Inferior parietal cortex (tissue), 1 donor: ENCODE results near the gene KRT86.
A peak's percentile ranks its signal among the peaks of the same experiment; 100 is the strongest.
"Not testable (repeated sequence)": the region's sequence is repeated elsewhere in the genome, so short reads cannot be mapped to it uniquely, and the experiment has no call there.

Source experiments
- DNase-seq: peaks from one replicate; pipeline ENCODE4 v3.0.0-alpha.2; 2016; ENCODE audit errors: extremely low spot score

Gene KRT86

GRCh38 chr12:52251367-52252051 lies 22.9 kb upstream of the KRT86 start:
- no peak for DNase-seq

- DNase-seq, result not testable (repeated sequence)
Measured at GRCh38 chr12:52252175-52252615, 22.2 kb upstream of the KRT86 start.

GRCh38 chr12:52252728-52253343 lies 21.6 kb upstream of the KRT86 start:
- DNase-seq, result no peak

- no peak for DNase-seq
Measured at GRCh38 chr12:52253391-52254179, 20.9 kb upstream of the KRT86 start.

- DNase-seq, result no peak
Measured at GRCh38 chr12:52254180-52254964, 20.1 kb upstream of the KRT86 start.

- no peak for DNase-seq
Measured at GRCh38 chr12:52254965-52255751, 19.3 kb upstream of the KRT86 start.

GRCh38 chr12:52255926-52256583 lies 18.4 kb upstream of the KRT86 start:
- DNase-seq, result no peak

- no peak for DNase-seq
Measured at GRCh38 chr12:52256584-52256935, 17.9 kb upstream of the KRT86 start.

- no peak for DNase-seq
Measured at GRCh38 chr12:52257074-52257551, 17.3 kb upstream of the KRT86 start.

- DNase-seq, result not testable (repeated sequence)
Measured at GRCh38 chr12:52257922-52258321, 16.5 kb upstream of the KRT86 start.

- no peak for DNase-seq
Measured at GRCh38 chr12:52258335-52258901, 16.0 kb upstream of the KRT86 start.

- no peak for DNase-seq
Measured at GRCh38 chr12:52259657-52260243, 14.7 kb upstream of the KRT86 start.

GRCh38 chr12:52260361-52261207 lies 13.9 kb upstream of the KRT86 start:
- no peak for DNase-seq

- DNase-seq, result no peak
Measured at GRCh38 chr12:52261208-52261484, 13.3 kb upstream of the KRT86 start.

- DNase-seq, result no peak
Measured at GRCh38 chr12:52262286-52262685, 12.2 kb upstream of the KRT86 start.

- DNase-seq, result no peak
Measured at GRCh38 chr12:52263761-52264434, 10.5 kb upstream of the KRT86 start.

GRCh38 chr12:52264435-52264825 lies 10.0 kb upstream of the KRT86 start:
- peak; percentile 34 for DNase-seq

- DNase-seq, result no peak
Measured at GRCh38 chr12:52266514-52266913, 7.9 kb upstream of the KRT86 start.

GRCh38 chr12:52267266-52267665 lies 7.2 kb upstream of the KRT86 start:
- DNase-seq, result no peak
